ENCODE measurements around the gene ALDH3A1. TPM values are rescaled to one million over a fixed set of nuclear protein-coding genes. Genes with fewer than 3 reads are reported as not detected.
A peak's percentile ranks its signal among the peaks of the same experiment; 100 is the strongest.

The ALDH3A1 gene
- polyA plus RNA-seq, 2 of the 4 experiments (the other 2 are of a cell fraction) = 959 to 1,190 TPM

DNA sequence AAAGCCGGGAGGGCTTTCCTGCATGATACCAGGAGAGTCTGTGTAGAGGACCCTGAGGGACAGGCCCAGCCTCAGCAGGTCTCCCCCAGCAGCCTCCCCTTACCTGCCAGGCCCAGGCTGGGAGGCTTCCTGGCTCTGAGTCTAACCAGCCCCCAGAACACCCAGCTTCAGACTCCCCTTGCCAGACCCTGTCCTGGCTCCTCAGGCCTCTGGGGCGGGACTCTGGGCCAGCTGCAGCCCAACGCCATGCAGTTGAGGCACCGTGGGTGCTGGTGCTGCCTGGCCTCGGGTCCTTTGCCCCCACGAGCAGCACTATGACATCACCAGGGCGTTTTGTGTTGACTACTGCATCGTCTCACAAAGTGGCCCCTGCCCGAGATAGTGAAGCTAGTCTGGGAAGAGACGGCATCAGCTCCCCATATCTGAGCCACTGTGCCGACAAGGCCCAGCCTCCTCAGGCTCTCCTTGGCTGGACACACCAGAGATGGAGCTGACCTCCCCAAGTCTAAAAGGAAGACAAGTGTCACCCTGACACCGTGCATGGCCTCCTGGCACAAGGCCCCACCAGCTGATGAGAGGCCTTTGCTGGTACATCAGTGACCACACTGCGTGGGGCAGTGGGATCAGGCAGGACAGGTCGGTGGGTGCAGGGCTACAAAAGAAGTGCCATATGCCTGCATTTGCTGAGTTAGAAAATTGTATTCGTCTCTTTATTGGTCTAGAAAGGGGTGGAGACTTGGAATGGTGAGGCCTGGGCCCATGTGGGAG, 10.6 kb downstream of the ALDH3A1 start:
- WGBS (ENCODE audit: missing lambda C conversion rate) = 75% methylated on average over 14 of the region's 15 CpGs
- peaks cover 62% of the 10 kb centered on the region for H3K4me1 ChIP-seq
- ChIA-PET CTCF (interaction anchor here (0.9 to 5.0 kb wide), 6 partner anchors 9 to 222 kb away, joined by 3 to 21 read pairs (median 3); no protein-coding TSS in a partner anchor), POLR2A (interaction anchor here (0.8 to 1.0 kb wide), 2 partner anchors 11 to 16 kb away, joined by 3 to 4 read pairs; no protein-coding TSS in a partner anchor)
- DNase-seq (ENCODE audit: low read depth in 1 of 2, low spot score in 1 of 2) = no peak
- no peak overlapping the region for H3K4me2 ChIP-seq
- no peak for FAIRE-seq
- ATAC-seq = peak in 1 of 2 experiments; percentile 3; a peak in 1 of 6 replicates
- H3K4me3 ChIP-seq = no peak overlapping the region
- peak overlapping the region in 1 of 2 experiments; percentile 64; a peak in 3 of 6 replicates for H3K27ac ChIP-seq
- no peak for TF ChIP-seq RNF2 (IDR thresholded peaks at IDR 0.05; ENCODE audit: borderline replicate concordance, low read depth)
- TF ChIP-seq, protein P1, sequence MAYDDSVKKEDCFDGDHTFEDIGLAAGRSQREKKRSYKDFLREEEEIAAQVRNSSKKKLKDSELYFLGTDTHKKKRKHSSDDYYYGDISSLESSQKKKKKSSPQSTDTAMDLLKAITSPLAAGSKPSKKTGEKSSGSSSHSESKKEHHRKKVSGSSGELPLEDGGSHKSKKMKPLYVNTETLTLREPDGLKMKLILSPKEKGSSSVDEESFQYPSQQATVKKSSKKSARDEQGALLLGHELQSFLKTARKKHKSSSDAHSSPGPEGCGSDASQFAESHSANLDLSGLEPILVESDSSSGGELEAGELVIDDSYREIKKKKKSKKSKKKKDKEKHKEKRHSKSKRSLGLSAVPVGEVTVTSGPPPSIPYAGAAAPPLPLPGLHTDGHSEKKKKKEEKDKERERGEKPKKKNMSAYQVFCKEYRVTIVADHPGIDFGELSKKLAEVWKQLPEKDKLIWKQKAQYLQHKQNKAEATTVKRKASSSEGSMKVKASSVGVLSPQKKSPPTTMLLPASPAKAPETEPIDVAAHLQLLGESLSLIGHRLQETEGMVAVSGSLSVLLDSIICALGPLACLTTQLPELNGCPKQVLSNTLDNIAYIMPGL (CRISPR knock-in tag; IDR thresholded peaks at IDR 0.05; ENCODE audit: borderline replicate concordance) = no peak
- TF ChIP-seq JUN (IDR thresholded peaks at IDR 0.05) = no peak
- TF ChIP-seq RARB (CRISPR knock-in tag; IDR thresholded peaks at IDR 0.05) = no peak
- TF ChIP-seq GATA3 (IDR thresholded peaks at IDR 0.05; ENCODE audit: borderline replicate concordance) = no peak; the same call in 1 of the 2 replicates
- TF ChIP-seq, protein P2, sequence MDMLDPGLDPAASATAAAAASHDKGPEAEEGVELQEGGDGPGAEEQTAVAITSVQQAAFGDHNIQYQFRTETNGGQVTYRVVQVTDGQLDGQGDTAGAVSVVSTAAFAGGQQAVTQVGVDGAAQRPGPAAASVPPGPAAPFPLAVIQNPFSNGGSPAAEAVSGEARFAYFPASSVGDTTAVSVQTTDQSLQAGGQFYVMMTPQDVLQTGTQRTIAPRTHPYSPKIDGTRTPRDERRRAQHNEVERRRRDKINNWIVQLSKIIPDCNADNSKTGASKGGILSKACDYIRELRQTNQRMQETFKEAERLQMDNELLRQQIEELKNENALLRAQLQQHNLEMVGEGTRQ (IDR thresholded peaks at IDR 0.05) = no peak
- TF ChIP-seq CHD4 (IDR thresholded peaks at IDR 0.05; ENCODE audit: borderline replicate concordance) = no peak
- TF ChIP-seq NR3C1 (IDR thresholded peaks at IDR 0.05) = no peak
- TF ChIP-seq EHF (CRISPR knock-in tag; IDR thresholded peaks at IDR 0.05) = no peak
- no peak for TF ChIP-seq NFE2L2 (conservative IDR thresholded peaks at IDR 0.05; ENCODE audit: low read length)
- TF ChIP-seq TP53 (CRISPR knock-in tag; IDR thresholded peaks at IDR 0.05) = no peak
- TF ChIP-seq ZSCAN20 (CRISPR knock-in tag; IDR thresholded peaks at IDR 0.05) = no peak
- no peak; the same call in 1 of the 2 replicates for TF ChIP-seq POLR2AphosphoS2 (conservative IDR thresholded peaks at IDR 0.05; ENCODE audit: low read length)
- no peak for TF ChIP-seq RCOR1 (IDR thresholded peaks at IDR 0.05; ENCODE audit: low read depth, low read length)
- TF ChIP-seq POLR2A (IDR thresholded peaks at IDR 0.05; ENCODE audit: low read length) = no peak
- TF ChIP-seq, protein P3, sequence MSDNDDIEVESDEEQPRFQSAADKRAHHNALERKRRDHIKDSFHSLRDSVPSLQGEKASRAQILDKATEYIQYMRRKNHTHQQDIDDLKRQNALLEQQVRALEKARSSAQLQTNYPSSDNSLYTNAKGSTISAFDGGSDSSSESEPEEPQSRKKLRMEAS (IDR thresholded peaks at IDR 0.05) = no peak
- TF ChIP-seq TFCP2L1 (CRISPR knock-in tag; IDR thresholded peaks at IDR 0.05) = no peak
- TF ChIP-seq HDAC2 (IDR thresholded peaks at IDR 0.05) = no peak
- TF ChIP-seq PHF8 (IDR thresholded peaks at IDR 0.05; ENCODE audit: borderline replicate concordance, low read depth) = no peak
- TF ChIP-seq KDM1A (IDR thresholded peaks at IDR 0.05; ENCODE audit: low read depth) = no peak
- H3K9me3 ChIP-seq = no peaks in the 10 kb centered on the region

DNA sequence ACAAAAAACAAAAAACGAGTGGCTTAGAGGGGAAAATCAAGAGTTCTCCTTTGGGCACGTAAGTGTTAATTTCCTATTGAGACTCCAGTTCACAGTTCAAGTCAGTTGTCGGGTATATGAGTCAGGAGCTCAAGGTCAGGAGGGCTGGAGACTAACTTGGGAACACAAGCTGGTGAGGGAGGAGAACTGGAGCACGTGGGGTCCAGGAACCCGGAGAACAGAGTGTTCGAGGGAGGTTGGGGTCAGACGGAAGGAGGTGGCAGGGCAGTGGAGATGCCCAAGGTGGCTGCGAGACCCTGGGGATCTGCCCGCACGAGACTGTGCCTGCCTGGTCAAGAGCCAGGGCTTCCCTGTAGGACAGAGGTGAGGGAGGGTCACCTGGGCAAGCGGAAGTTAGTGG, 12.0 kb downstream of the ALDH3A1 start:
- Histone ChIP-seq H3K4me1 (peaks cover 53% of the 10 kb centered on the region), H3K9me3 (no peaks in the 10 kb centered on the region), H3K4me2 (0 out of 3 replicates have a peak overlapping the region, but pooled peaks have one; percentile 13), H3K27ac (peak overlapping the region; percentile 38 to 64; a peak in 5 of 6 replicates), H3K4me3 (no peak overlapping the region)
- DNase-seq (ENCODE audit: low read depth in 1 of 2, low spot score in 1 of 2) (no peak), ATAC-seq (no peak), FAIRE-seq (no peak)
- ChIA-PET POLR2A (interaction anchor here (4.8 kb wide), 1 partner anchor 9 kb away, joined by 18 read pairs; no protein-coding TSS in a partner anchor), CTCF (interaction anchor here (0.8 to 11.1 kb wide), 6 partner anchors 9 to 30 kb away, joined by 3 to 115 read pairs (median 5); partner anchors contain the start of gene ALDH3A1)
- WGBS (ENCODE audit: missing lambda C conversion rate) = 61% methylated on average over 11 of the region's 11 CpGs
- TF ChIP-seq TP53 (CRISPR knock-in tag; IDR thresholded peaks at IDR 0.05) (no peak), EHF (CRISPR knock-in tag; IDR thresholded peaks at IDR 0.05) (no peak), NR3C1 (IDR thresholded peaks at IDR 0.05) (no peak), EP300 (IDR thresholded peaks at IDR 0.05) (no peak)
- TF ChIP-seq, protein P2 (IDR thresholded peaks at IDR 0.05) = no peak
- TF ChIP-seq, protein P3 (IDR thresholded peaks at IDR 0.05) = no peak

Data from A549 (cell line).